LNCAP (cell line): Measurements from ENCODE around the gene RCSD1.

Source experiments
- TF ChIP-seq, protein P1 (sequence below): fragments of 450-650 bp; IDR thresholded peaks from 2 replicates; pipeline ENCODE4 v1.5.1; 2017; ENCODE audit warnings: mild to moderate bottlenecking

The RCSD1 gene

GRCh38 chr1:167630568-167631385 is 745 bp downstream of the RCSD1 start:
- TF ChIP-seq, protein P1, sequence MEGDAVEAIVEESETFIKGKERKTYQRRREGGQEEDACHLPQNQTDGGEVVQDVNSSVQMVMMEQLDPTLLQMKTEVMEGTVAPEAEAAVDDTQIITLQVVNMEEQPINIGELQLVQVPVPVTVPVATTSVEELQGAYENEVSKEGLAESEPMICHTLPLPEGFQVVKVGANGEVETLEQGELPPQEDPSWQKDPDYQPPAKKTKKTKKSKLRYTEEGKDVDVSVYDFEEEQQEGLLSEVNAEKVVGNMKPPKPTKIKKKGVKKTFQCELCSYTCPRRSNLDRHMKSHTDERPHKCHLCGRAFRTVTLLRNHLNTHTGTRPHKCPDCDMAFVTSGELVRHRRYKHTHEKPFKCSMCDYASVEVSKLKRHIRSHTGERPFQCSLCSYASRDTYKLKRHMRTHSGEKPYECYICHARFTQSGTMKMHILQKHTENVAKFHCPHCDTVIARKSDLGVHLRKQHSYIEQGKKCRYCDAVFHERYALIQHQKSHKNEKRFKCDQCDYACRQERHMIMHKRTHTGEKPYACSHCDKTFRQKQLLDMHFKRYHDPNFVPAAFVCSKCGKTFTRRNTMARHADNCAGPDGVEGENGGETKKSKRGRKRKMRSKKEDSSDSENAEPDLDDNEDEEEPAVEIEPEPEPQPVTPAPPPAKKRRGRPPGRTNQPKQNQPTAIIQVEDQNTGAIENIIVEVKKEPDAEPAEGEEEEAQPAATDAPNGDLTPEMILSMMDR = no peak

- TF ChIP-seq, protein P1 = no peak
Measured at GRCh38 chr1:167631386-167631935, 1.4 kb downstream of the RCSD1 start.

- TF ChIP-seq, protein P1 = no peak
Measured at GRCh38 chr1:167631936-167632614, 2.0 kb downstream of the RCSD1 start.

DNA sequence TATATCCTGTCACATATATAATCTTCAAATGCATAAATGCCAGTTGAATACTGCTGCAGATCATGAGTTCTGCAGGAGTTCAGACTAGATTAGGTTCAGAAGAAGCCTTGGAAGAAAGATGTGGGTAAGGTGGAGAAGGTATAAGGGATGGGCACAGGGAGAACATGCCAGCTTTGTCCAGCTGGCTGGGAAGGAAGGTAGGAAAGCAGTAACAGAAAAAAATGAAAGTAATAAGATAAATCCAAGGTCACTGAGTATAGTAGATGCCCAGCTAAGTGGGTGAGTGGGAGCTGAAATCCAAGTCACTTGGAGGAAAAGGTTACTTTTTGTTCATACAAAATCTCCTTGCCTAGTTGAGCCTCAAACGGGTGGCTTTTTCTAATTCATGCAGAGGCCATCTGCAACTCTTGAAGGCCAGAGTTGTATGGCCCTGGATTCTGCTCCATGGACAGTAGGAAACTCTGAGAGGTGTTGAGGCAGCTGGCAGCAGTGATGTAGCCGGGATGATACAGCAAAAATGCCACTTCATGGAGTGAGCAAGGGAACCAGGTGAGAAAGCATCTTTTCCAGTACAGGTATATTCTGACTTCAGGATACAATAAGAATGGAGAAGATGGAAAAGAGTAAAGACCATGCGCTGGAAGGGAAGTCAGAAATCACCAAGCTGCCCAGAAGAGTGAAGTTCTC is 3.4 kb downstream of the RCSD1 start:
- TF ChIP-seq, protein P1 = no peak

- TF ChIP-seq, protein P1 = no peak
Measured at GRCh38 chr1:167634435-167634834, 4.4 kb downstream of the RCSD1 start.

- TF ChIP-seq, protein P1 = no peak
Measured at GRCh38 chr1:167635156-167635648, 5.2 kb downstream of the RCSD1 start.

DNA sequence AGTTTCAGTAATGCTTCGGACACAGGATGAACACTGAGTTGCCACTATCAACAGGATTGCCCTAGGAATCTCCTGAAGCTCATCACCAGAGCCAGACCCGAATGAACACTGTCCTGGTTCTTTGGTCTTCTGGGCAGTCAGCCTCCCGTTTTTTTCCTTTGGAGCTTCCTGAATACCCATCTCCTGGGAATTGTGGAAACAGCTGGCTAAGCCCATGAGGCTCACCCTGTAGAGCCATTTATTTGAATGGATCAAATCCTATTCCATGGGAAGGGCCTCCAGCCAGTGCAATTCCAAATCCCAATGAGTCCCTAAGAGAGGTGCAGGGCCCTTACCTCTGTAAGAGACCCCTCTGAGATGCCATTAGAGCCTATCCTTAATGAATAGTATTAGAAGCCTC is 5.9 kb downstream of the RCSD1 start:
- TF ChIP-seq, protein P1 = no peak
